HepG2 (cell line): ENCODE results near the gene UBR1. TPM values are rescaled to one million over a fixed set of nuclear protein-coding genes. Genes with fewer than 3 reads are reported as not detected.

Source experiments
- AGO1 ChIP-seq: fragments of 200-400 bp; formaldehyde crosslinking; IDR thresholded peaks from 2 replicates; pipeline ENCODE4 v1.6.1; 2017; ENCODE audit warnings: mild to moderate bottlenecking, low read depth, low read length, moderate library complexity; ENCODE audit not compliant: poor library complexity, severe bottlenecking
- AGO2 ChIP-seq: fragments of 200-400 bp; formaldehyde crosslinking; optimal IDR thresholded peaks from 2 replicates; pipeline ENCODE3; 2017; ENCODE audit warnings: mild to moderate bottlenecking, low read depth, low read length, moderate library complexity
- CREB1 ChIP-seq, 2 experiments: fragments of 450-650 bp in 1 of 2; IDR thresholded peaks; 2 replicates each; pipeline ENCODE4 v1.6.1; 2016 to 2017; ENCODE audit warnings: control low read depth in 1 of 2, mild to moderate bottlenecking in 1 of 2, missing compliant biosample characterization in 1 of 2, missing genetic modification characterization in 1 of 2
- ELF3 ChIP-seq: IDR thresholded peaks from 2 replicates; pipeline ENCODE4 v1.6.1; 2016; ENCODE audit warnings: missing genetic modification reagents, missing compliant biosample characterization
- ETV5 ChIP-seq: IDR thresholded peaks from 2 replicates; pipeline ENCODE4 v1.6.1; 2018; ENCODE audit warnings: missing biosample characterization, missing genetic modification reagents, inconsistent platforms, borderline replicate concordance
- FOSL2 ChIP-seq: sonication (generic); formaldehyde crosslinking; IDR thresholded peaks from 2 replicates; pipeline ENCODE4 v1.4.0; 2020; ENCODE audit warnings: missing genetic modification reagents
- FOXA3 ChIP-seq: IDR thresholded peaks from 2 replicates; pipeline ENCODE4 v1.6.1; 2016; ENCODE audit warnings: missing genetic modification reagents, missing compliant biosample characterization
- GFI1 ChIP-seq: sonication (generic); formaldehyde crosslinking; IDR thresholded peaks from 2 replicates; pipeline ENCODE4 v1.5.0; 2020; ENCODE audit warnings: missing genetic modification reagents, mild to moderate bottlenecking, borderline replicate concordance
- HNF4G ChIP-seq, 2 experiments: sonication (generic) in 1 of 2; formaldehyde crosslinking in 1 of 2; IDR thresholded peaks; 2 replicates each; pipeline versions ENCODE4 v1.4.0 to v1.6.1; 2011 to 2020; ENCODE audit warnings: borderline replicate concordance in 2 of 2, low read depth in 2 of 2, mild to moderate bottlenecking in 2 of 2, low read length in 1 of 2, missing genetic modification reagents in 1 of 2, moderate library complexity in 1 of 2
- HNRNPK ChIP-seq: fragments of 200-400 bp; formaldehyde crosslinking; IDR thresholded peaks from 2 replicates; pipeline ENCODE4 v1.6.1; 2018; ENCODE audit warnings: low read length, low read depth, moderate library complexity, mild to moderate bottlenecking; ENCODE audit not compliant: poor library complexity, severe bottlenecking
- ISL2 ChIP-seq: sonication (generic); formaldehyde crosslinking; IDR thresholded peaks from 2 replicates; pipeline ENCODE4 v1.5.0; 2020; ENCODE audit warnings: missing genetic modification reagents
- MED1 ChIP-seq: sonication (generic); formaldehyde crosslinking; IDR thresholded peaks from 2 replicates; pipeline ENCODE4 v1.4.0; 2020; ENCODE audit warnings: missing genetic modification reagents
- RBM39 ChIP-seq: fragments of 200-400 bp; formaldehyde crosslinking; IDR thresholded peaks from one replicate; pipeline ENCODE4 v1.6.1; 2018; ENCODE audit warnings: antibody characterized with exemption, mild to moderate bottlenecking, low read depth, low read length; ENCODE audit not compliant: poor library complexity, severe bottlenecking
- REPIN1 ChIP-seq: sonication (generic); formaldehyde crosslinking; IDR thresholded peaks from 2 replicates; pipeline ENCODE4 v1.8.0; 2022; ENCODE audit warnings: missing genetic modification reagents, low read depth, mild to moderate bottlenecking, borderline replicate concordance
- RXRB ChIP-seq: IDR thresholded peaks from 2 replicates; pipeline ENCODE4 v1.6.1; 2016; ENCODE audit warnings: borderline replicate concordance, missing genetic modification reagents, missing compliant biosample characterization
- SAP130 ChIP-seq: IDR thresholded peaks from 2 replicates; pipeline ENCODE4 v1.6.1; 2016; ENCODE audit warnings: low read depth
- SP2 ChIP-seq: sonication (generic); formaldehyde crosslinking; IDR thresholded peaks from 2 replicates; pipeline ENCODE4 v1.5.1; 2020; ENCODE audit warnings: mild to moderate bottlenecking, missing genetic modification reagents
- TBX2 ChIP-seq: sonication (generic); formaldehyde crosslinking; IDR thresholded peaks from 2 replicates; pipeline ENCODE4 v1.5.0; 2020; ENCODE audit warnings: missing genetic modification reagents, mild to moderate bottlenecking, borderline replicate concordance
- ZNF605 ChIP-seq: sonication (generic); formaldehyde crosslinking; IDR thresholded peaks from 2 replicates; pipeline ENCODE4 v1.8.0; 2022; ENCODE audit warnings: mild to moderate bottlenecking, missing genetic modification reagents
- ZNF709 ChIP-seq: sonication (generic); formaldehyde crosslinking; IDR thresholded peaks from 2 replicates; pipeline ENCODE4 v1.5.0; 2020; ENCODE audit warnings: mild to moderate bottlenecking, missing genetic modification reagents
- polyA plus RNA-seq, 8 experiments: library from polyadenylated mRNA; depleted of rRNA in 3 of 8; stranded (reverse) in 7 of 8; unstranded in 1 of 8; fragments of >200 nt; fragmentation: Illumina TruSeq in 4 of 8; extraction: Trizol in 4 of 8; gene quantifications; 2 replicates each; pipeline versions ENCODE4 v1.2.1 to v1.2.3, GENCODE V29; 2011 to 2016; ENCODE audit warnings: low read depth in 4 of 8, missing spikeins in 1 of 8, mixed read lengths in 1 of 8; ENCODE audit not compliant: insufficient read depth in 1 of 8
- total RNA-seq, 5 experiments: library from RNA; depleted of rRNA; stranded (reverse); fragments of >200 nt; fragmentation: Illumina TruSeq; extraction: Trizol; gene quantifications; 2 replicates each; pipeline ENCODE4 v1.2.3, GENCODE V29; 2016; ENCODE audit warnings: low read depth in 1 of 5
- TF ChIP-seq, protein P1 (sequence below): IDR thresholded peaks from 2 replicates; pipeline ENCODE4 v1.6.1; 2016; ENCODE audit warnings: missing compliant biosample characterization, missing genetic modification reagents, borderline replicate concordance
- TF ChIP-seq, protein P2 (sequence below): sonication (generic); formaldehyde crosslinking; IDR thresholded peaks from 2 replicates; pipeline ENCODE4 v1.8.0; 2022; ENCODE audit warnings: missing genetic modification reagents, mild to moderate bottlenecking, borderline replicate concordance
- TF ChIP-seq, protein P3 (sequence below): IDR thresholded peaks from 2 replicates; pipeline ENCODE4 v1.6.1; 2016; ENCODE audit warnings: missing genetic modification reagents, missing compliant biosample characterization
- TF ChIP-seq, protein P4 (sequence below): IDR thresholded peaks from 2 replicates; pipeline ENCODE4 v1.4.0; 2020; ENCODE audit warnings: mild to moderate bottlenecking, missing genetic modification reagents

The UBR1 gene
- total and polyA plus RNA-seq, 2 of the 13 experiments (the other 11 are each of a cell fraction or from before 2014, with no cell fraction given) = 6.4 to 18.0 TPM

DNA sequence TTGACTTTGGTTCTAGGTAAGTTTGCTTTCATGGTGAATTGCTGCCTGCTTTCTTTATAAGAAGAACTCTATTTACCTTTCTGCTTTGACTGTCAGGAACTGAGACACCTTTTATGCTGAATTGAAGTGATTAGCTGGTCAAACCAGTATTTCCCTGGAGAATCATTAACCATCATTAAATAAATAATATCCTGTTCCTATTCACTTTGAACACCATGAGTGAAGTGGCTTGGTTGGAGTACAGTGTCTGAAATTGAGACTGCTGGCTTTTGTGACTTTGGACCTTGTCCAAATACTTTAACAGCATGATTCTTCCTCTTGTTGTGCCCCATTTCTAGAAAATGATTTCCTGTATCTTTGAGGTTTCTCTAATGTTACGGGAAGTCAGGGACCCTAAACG lies 21.9 kb upstream of the UBR1 start (continued):
- TF ChIP-seq ZNF605 (no peak), MED1 (CRISPR knock-in tag) (peak; percentile 62), FOSL2 (CRISPR knock-in tag) (no peak), ELF3 (CRISPR knock-in tag) (peak; percentile 67; the same call in 1 of the 2 replicates), TBX2 (CRISPR knock-in tag) (peak; percentile 69; the same call in 1 of the 2 replicates), AGO2 (no peak), SAP130 (CRISPR knock-in tag) (peak; percentile 37; the same call in 1 of the 2 replicates), ISL2 (CRISPR knock-in tag) (0 out of 2 replicates have a peak, but pooled peaks have one; percentile 10), GFI1 (CRISPR knock-in tag) (peak; percentile 37; the same call in 1 of the 2 replicates), HNRNPK (no peak), FOXA3 (CRISPR knock-in tag) (peak; percentile 59), RBM39 (no peak), SP2 (CRISPR knock-in tag) (no peak), REPIN1 (CRISPR knock-in tag) (no peak), AGO1 (no peak), HNF4G (IDR thresholded peaks at IDR 0.05; ENCODE audit: borderline replicate concordance, low read depth, low read length) (peak; percentile 32; the same call in 1 of the 2 replicates), HNF4G (CRISPR knock-in tag; IDR thresholded peaks at IDR 0.05; ENCODE audit: borderline replicate concordance, low read depth) (no peak), CREB1 (IDR thresholded peaks at IDR 0.05) (no peak), CREB1 (CRISPR knock-in tag; IDR thresholded peaks at IDR 0.05) (peak; percentile 48; the same call in 1 of the 2 replicates), RXRB (CRISPR knock-in tag) (0 out of 2 replicates have a peak, but pooled peaks have one; percentile 13), ZNF709 (CRISPR knock-in tag) (no peak), ETV5 (CRISPR knock-in tag) (peak; percentile 67; the same call in 1 of the 2 replicates)
- TF ChIP-seq, protein P1, sequence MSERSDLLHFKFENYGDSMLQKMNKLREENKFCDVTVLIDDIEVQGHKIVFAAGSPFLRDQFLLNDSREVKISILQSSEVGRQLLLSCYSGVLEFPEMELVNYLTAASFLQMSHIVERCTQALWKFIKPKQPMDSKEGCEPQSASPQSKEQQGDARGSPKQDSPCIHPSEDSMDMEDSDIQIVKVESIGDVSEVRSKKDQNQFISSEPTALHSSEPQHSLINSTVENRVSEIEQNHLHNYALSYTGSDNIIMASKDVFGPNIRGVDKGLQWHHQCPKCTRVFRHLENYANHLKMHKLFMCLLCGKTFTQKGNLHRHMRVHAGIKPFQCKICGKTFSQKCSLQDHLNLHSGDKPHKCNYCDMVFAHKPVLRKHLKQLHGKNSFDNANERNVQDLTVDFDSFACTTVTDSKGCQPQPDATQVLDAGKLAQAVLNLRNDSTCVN = no peak
- TF ChIP-seq, protein P2, sequence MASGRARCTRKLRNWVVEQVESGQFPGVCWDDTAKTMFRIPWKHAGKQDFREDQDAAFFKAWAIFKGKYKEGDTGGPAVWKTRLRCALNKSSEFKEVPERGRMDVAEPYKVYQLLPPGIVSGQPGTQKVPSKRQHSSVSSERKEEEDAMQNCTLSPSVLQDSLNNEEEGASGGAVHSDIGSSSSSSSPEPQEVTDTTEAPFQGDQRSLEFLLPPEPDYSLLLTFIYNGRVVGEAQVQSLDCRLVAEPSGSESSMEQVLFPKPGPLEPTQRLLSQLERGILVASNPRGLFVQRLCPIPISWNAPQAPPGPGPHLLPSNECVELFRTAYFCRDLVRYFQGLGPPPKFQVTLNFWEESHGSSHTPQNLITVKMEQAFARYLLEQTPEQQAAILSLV (CRISPR knock-in tag) = no peak
- TF ChIP-seq, protein P3, sequence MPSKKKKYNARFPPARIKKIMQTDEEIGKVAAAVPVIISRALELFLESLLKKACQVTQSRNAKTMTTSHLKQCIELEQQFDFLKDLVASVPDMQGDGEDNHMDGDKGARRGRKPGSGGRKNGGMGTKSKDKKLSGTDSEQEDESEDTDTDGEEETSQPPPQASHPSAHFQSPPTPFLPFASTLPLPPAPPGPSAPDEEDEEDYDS (CRISPR knock-in tag) = peak; percentile 69
- TF ChIP-seq, protein P4, sequence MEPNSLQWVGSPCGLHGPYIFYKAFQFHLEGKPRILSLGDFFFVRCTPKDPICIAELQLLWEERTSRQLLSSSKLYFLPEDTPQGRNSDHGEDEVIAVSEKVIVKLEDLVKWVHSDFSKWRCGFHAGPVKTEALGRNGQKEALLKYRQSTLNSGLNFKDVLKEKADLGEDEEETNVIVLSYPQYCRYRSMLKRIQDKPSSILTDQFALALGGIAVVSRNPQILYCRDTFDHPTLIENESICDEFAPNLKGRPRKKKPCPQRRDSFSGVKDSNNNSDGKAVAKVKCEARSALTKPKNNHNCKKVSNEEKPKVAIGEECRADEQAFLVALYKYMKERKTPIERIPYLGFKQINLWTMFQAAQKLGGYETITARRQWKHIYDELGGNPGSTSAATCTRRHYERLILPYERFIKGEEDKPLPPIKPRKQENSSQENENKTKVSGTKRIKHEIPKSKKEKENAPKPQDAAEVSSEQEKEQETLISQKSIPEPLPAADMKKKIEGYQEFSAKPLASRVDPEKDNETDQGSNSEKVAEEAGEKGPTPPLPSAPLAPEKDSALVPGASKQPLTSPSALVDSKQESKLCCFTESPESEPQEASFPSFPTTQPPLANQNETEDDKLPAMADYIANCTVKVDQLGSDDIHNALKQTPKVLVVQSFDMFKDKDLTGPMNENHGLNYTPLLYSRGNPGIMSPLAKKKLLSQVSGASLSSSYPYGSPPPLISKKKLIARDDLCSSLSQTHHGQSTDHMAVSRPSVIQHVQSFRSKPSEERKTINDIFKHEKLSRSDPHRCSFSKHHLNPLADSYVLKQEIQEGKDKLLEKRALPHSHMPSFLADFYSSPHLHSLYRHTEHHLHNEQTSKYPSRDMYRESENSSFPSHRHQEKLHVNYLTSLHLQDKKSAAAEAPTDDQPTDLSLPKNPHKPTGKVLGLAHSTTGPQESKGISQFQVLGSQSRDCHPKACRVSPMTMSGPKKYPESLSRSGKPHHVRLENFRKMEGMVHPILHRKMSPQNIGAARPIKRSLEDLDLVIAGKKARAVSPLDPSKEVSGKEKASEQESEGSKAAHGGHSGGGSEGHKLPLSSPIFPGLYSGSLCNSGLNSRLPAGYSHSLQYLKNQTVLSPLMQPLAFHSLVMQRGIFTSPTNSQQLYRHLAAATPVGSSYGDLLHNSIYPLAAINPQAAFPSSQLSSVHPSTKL (CRISPR knock-in tag) = peak; percentile 66
